ENCODE data around the gene CCDC192.

DNA sequence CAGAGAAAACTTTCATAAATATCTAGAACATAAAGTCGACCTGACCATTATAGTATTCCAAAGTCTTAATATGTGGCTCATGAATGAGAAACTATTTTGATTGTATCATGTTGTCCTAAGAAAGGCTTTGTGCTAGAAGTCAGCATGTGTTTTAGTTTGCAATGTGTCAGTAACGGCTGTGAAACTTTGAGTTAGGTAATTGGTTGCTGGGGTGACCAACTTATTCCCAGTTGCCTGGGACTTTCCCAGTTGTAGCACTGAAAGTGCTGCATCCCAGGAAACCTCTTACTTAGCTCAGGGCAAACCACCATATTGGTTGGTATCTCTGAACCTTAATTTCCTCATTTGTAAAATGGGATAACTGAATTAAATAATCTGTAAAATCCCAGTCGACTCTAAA lies 265.8 kb downstream of the CCDC192 start:
- no peak for TF ChIP-seq MXI1 (IDR thresholded peaks at IDR 0.05; ENCODE audit: low read depth, low read length)
- TF ChIP-seq BACH1 (IDR thresholded peaks at IDR 0.05; ENCODE audit: borderline replicate concordance), result no peak
- TF ChIP-seq RAD51 (IDR thresholded peaks at IDR 0.05), result no peak
- TF ChIP-seq TAF1 (IDR thresholded peaks at IDR 0.05; ENCODE audit: borderline replicate concordance, low read depth, low read length), result no peak
- TF ChIP-seq SRF (IDR thresholded peaks at IDR 0.05; ENCODE audit: low read depth in 2 of 2, low read length in 2 of 2), result no peak
- TF ChIP-seq CTCF (IDR thresholded peaks at IDR 0.05 in 2 of 3, conservative IDR thresholded peaks at IDR 0.05 in 1 of 3; ENCODE audit: control insufficient read depth in 2 of 3, extremely low read depth in 1 of 3, insufficient read depth in 1 of 3, low read depth in 3 of 3, low read length in 3 of 3), result no peak
- no peak for TF ChIP-seq MTA3 (IDR thresholded peaks at IDR 0.05; ENCODE audit: borderline replicate concordance, low read length)
- no peak for TF ChIP-seq FOS (IDR thresholded peaks at IDR 0.05; ENCODE audit: borderline replicate concordance, extremely low read depth, insufficient read length)
- no peak for TF ChIP-seq FOXM1 (IDR thresholded peaks at IDR 0.05; ENCODE audit: low read depth, low read length)
- TF ChIP-seq POLR2AphosphoS2 (IDR thresholded peaks at IDR 0.05; ENCODE audit: low read depth, low read length), result no peak
- TF ChIP-seq SIN3A (IDR thresholded peaks at IDR 0.05; ENCODE audit: low read depth, low read length), result no peak

Data from GM12878 (cell line).